ENCODE measurements around the gene CALHM1. TPM values are rescaled to one million over a fixed set of nuclear protein-coding genes. Genes with fewer than 3 reads are reported as not detected.
"Not testable (repeated sequence)": the region's sequence is repeated elsewhere in the genome, so short reads cannot be mapped to it uniquely, and the experiment has no call there.

CALHM1 gene, protein sequence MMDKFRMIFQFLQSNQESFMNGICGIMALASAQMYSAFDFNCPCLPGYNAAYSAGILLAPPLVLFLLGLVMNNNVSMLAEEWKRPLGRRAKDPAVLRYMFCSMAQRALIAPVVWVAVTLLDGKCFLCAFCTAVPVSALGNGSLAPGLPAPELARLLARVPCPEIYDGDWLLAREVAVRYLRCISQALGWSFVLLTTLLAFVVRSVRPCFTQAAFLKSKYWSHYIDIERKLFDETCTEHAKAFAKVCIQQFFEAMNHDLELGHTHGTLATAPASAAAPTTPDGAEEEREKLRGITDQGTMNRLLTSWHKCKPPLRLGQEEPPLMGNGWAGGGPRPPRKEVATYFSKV
- not detected for total RNA-seq

- no peaks in the 10 kb centered on the region for H3K9me3 ChIP-seq
- intact Hi-C loops (cut with DNase I) = no loop called here
- H3K4me1 ChIP-seq = no peaks in the 10 kb centered on the region
- H3K36me3 ChIP-seq = no peaks in the 10 kb centered on the region
- H3K4me3 ChIP-seq = no peak within 1 kb of the TSS
- DNase-seq (ENCODE audit: extremely low spot score in 2 of 2) = no peak
- TF ChIP-seq POLR2A (IDR thresholded peaks at IDR 0.05) = no peak
- H3K27ac ChIP-seq = no peak within 1 kb of the TSS
- H3K27me3 ChIP-seq = no peaks in the 10 kb centered on the region
These were observed at the start of gene CALHM1 for GRCh38 chr10:103458720-103459119. TSS of gene CALHM1 (minus strand) at chr10:103458900. CDS start at chr10:103458751, 149 bp downstream.

GRCh38 chr10:103507235-103508191 lies 48.8 kb upstream of the CALHM1 start:
- Histone ChIP-seq H3K36me3 (no peaks in the 10 kb centered on the region), H3K27me3 (no peaks in the 10 kb centered on the region), H3K4me3 (no peak overlapping the region), H3K9me3 (no peaks in the 10 kb centered on the region), H3K4me1 (peaks cover 8% of the 10 kb centered on the region), H3K27ac (no peak overlapping the region)
- peak; percentile 67 to 77 for DNase-seq (ENCODE audit: extremely low spot score in 2 of 2)
- intact Hi-C loops (cut with DNase I) = no loop called here
- TF ChIP-seq POLR2AphosphoS5 (IDR thresholded peaks at IDR 0.05; ENCODE audit: insufficient read depth in 1 of 2, low read depth in 1 of 2) = no peak
- TF ChIP-seq, protein P1, sequence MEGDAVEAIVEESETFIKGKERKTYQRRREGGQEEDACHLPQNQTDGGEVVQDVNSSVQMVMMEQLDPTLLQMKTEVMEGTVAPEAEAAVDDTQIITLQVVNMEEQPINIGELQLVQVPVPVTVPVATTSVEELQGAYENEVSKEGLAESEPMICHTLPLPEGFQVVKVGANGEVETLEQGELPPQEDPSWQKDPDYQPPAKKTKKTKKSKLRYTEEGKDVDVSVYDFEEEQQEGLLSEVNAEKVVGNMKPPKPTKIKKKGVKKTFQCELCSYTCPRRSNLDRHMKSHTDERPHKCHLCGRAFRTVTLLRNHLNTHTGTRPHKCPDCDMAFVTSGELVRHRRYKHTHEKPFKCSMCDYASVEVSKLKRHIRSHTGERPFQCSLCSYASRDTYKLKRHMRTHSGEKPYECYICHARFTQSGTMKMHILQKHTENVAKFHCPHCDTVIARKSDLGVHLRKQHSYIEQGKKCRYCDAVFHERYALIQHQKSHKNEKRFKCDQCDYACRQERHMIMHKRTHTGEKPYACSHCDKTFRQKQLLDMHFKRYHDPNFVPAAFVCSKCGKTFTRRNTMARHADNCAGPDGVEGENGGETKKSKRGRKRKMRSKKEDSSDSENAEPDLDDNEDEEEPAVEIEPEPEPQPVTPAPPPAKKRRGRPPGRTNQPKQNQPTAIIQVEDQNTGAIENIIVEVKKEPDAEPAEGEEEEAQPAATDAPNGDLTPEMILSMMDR (IDR thresholded peaks at IDR 0.05) = no peak

DNA sequence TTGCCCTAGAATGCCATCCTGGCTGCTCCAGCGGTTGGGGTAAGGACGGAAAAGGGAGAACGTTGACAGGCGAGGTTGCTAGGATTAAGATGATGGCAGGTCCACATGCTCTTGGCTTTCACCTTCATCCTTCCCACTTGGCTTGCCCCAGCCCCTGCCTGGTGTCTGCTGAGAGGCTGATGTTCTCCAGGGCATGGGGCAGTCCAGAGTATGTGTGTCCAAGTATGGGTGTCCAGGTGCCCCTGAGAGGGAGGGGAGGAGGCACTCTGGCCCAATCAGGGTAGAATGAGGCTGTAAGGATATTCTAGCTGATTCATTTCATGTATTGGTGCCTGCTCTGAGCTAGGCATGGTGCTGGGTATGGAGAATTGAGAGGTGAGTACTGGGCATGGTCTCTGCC lies 47.4 kb upstream of the CALHM1 start:
- no peak for TF ChIP-seq POLR2A (IDR thresholded peaks at IDR 0.05)
- TF ChIP-seq POLR2AphosphoS5 (IDR thresholded peaks at IDR 0.05; ENCODE audit: insufficient read depth in 1 of 2, low read depth in 1 of 2) = no peak
- TF ChIP-seq, protein P1 (IDR thresholded peaks at IDR 0.05) = no peak
- Histone ChIP-seq H3K4me3 (no peak overlapping the region), H3K27ac (no peak overlapping the region), H3K9me3 (no peaks in the 10 kb centered on the region), H3K4me1 (peaks cover 8% of the 10 kb centered on the region), H3K36me3 (no peaks in the 10 kb centered on the region), H3K27me3 (no peaks in the 10 kb centered on the region)
- no peak for DNase-seq (ENCODE audit: extremely low spot score in 2 of 2)
- intact Hi-C loops (cut with DNase I) = no loop called here

- Histone ChIP-seq H3K36me3 (no peaks in the 10 kb centered on the region), H3K9me3 (no peaks in the 10 kb centered on the region), H3K27ac (no peak overlapping the region), H3K4me1 (peaks cover 8% of the 10 kb centered on the region), H3K27me3 (no peaks in the 10 kb centered on the region), H3K4me3 (no peak overlapping the region)
- intact Hi-C loops (cut with DNase I) = no loop called here
- no peak for DNase-seq (ENCODE audit: extremely low spot score in 2 of 2)
- TF ChIP-seq POLR2AphosphoS5 (IDR thresholded peaks at IDR 0.05; ENCODE audit: insufficient read depth in 1 of 2, low read depth in 1 of 2) (no peak), POLR2A (IDR thresholded peaks at IDR 0.05) (no peak)
- TF ChIP-seq, protein P1 (IDR thresholded peaks at IDR 0.05) = no peak
These were observed 45.6 kb upstream of the CALHM1 start for GRCh38 chr10:103504181-103504783.

DNA sequence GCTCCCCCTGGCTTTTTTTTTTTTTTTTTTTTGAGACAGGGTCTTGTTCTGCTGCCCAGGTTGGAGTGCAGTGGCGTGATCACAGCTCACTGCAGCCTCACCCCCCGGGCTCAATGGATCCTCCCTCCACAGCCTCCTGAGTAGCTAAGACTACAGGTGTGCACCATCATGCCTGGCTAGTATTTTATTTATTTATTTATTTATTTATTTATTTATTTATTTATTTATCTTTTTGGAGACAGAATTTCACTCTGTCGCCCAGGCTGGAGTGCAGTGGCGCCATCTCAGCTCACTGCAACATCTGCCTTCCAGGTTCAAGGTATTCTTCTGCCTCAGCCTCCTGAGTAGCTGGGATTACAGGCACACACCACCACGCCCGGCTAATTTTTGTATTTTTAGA lies 45.1 kb upstream of the CALHM1 start:
- H3K27ac ChIP-seq; H3K9me3 ChIP-seq; H3K4me3 ChIP-seq; H3K36me3 ChIP-seq; H3K27me3 ChIP-seq; DNase-seq (ENCODE audit: extremely low spot score in 2 of 2); H3K4me1 ChIP-seq; intact Hi-C loops (cut with DNase I): not testable (repeated sequence)
